Measurements from ENCODE around the gene METTL21C.

Gene METTL21C

DNA sequence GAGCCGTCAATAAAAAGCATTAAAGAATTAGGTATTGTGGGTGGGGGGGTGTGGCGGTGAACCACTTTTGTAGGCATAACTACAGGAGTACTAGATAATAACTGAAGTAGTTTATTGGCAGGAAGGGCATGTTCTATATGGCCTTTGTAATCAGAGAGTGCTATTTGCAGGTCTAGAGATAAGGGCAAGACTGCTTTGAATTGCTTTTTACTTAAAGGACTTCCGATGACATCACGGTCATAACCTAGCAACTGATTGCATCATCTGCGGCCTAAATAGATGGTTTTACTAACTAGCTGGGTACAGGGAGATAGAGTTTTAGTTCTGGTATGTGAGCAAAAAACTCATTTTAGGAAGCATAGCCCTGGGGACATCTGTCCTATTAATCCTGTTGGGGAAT lies 24.7 kb downstream of the METTL21C start:
- no peak for DNase-seq
- Histone ChIP-seq H3K14ac (ENCODE audit: low read length in 2 of 2) (no peak overlapping the region), H2BK15ac (ENCODE audit: low read depth, poor library complexity, severe bottlenecking) (no peak overlapping the region), H4K8ac (ENCODE audit: low read length) (no peak overlapping the region), H3K27me3 (ENCODE audit: control insufficient read depth in 1 of 2, insufficient read depth in 1 of 2, low read length in 2 of 2) (no peaks in the 10 kb centered on the region), H2BK120ac (ENCODE audit: low read depth, low read length) (no peak overlapping the region), H2BK5ac (ENCODE audit: low read depth, low read length, poor library complexity, severe bottlenecking) (no peak overlapping the region), H3K9ac (ENCODE audit: low read length) (no peak overlapping the region), H3K4me3 (ENCODE audit: insufficient read depth in 1 of 2, low read depth in 1 of 2, low read length in 2 of 2) (no peak overlapping the region), H2AFZ (ENCODE audit: low read depth, low read length) (no peak overlapping the region), H3K4ac (ENCODE audit: low read depth in 1 of 2, low read length in 2 of 2) (no peak overlapping the region), H3K27ac (ENCODE audit: low read length, poor library complexity, severe bottlenecking) (no peak overlapping the region), H3K36me3 (ENCODE audit: control insufficient read depth in 1 of 2, insufficient read depth in 2 of 2, low read depth in 1 of 2, low read length in 2 of 2) (peaks cover 25 to 100% of the 10 kb centered on the region in 2 experiments), H3K4me2 (ENCODE audit: low read length, poor library complexity, severe bottlenecking) (no peak overlapping the region), H3K23ac (ENCODE audit: low read length in 2 of 2) (no peak overlapping the region), H3K18ac (ENCODE audit: low read depth in 1 of 2, low read length in 2 of 2) (no peak overlapping the region), H2BK12ac (ENCODE audit: low read length in 2 of 2) (no peak overlapping the region), H3K79me1 (replicated peaks; ENCODE audit: low read length, poor library complexity, severe bottlenecking) (peaks cover 13% of the 10 kb centered on the region), H3K9me3 (ENCODE audit: control insufficient read depth, low read length) (peaks cover 13% of the 10 kb centered on the region), H2AK5ac (ENCODE audit: low read length, severe bottlenecking) (no peak overlapping the region), H4K91ac (ENCODE audit: low read length) (no peak overlapping the region), H3K4me1 (ENCODE audit: control insufficient read depth, insufficient read depth, low read depth, low read length) (no peaks in the 10 kb centered on the region)
- 80% methylated on average over 5 of the region's 5 CpGs for WGBS

- H4K91ac ChIP-seq (ENCODE audit: low read length), result no peak overlapping the region
- WGBS, result 95% methylated on average over 4 of the region's 4 CpGs
- H3K79me1 ChIP-seq (replicated peaks; ENCODE audit: low read length, poor library complexity, severe bottlenecking), result peaks cover 11% of the 10 kb centered on the region
- no peak overlapping the region for H4K8ac ChIP-seq (ENCODE audit: low read length)
- peaks cover 13% of the 10 kb centered on the region for H3K9me3 ChIP-seq (ENCODE audit: control insufficient read depth, low read length)
- no peaks in the 10 kb centered on the region for H3K4me1 ChIP-seq (ENCODE audit: control insufficient read depth, insufficient read depth, low read depth, low read length)
- peaks cover 23 to 97% of the 10 kb centered on the region in 2 experiments for H3K36me3 ChIP-seq (ENCODE audit: control insufficient read depth in 1 of 2, insufficient read depth in 2 of 2, low read depth in 1 of 2, low read length in 2 of 2)
- no peak overlapping the region for H2BK15ac ChIP-seq (ENCODE audit: low read depth, poor library complexity, severe bottlenecking)
- no peaks in the 10 kb centered on the region for H3K27me3 ChIP-seq (ENCODE audit: control insufficient read depth in 1 of 2, insufficient read depth in 1 of 2, low read length in 2 of 2)
- H2AK5ac ChIP-seq (ENCODE audit: low read length, severe bottlenecking), result no peak overlapping the region
- no peak overlapping the region for H2BK5ac ChIP-seq (ENCODE audit: low read depth, low read length, poor library complexity, severe bottlenecking)
- H3K18ac ChIP-seq (ENCODE audit: low read depth in 1 of 2, low read length in 2 of 2), result no peak overlapping the region
- no peak overlapping the region for H3K4ac ChIP-seq (ENCODE audit: low read depth in 1 of 2, low read length in 2 of 2)
- H2AFZ ChIP-seq (ENCODE audit: low read depth, low read length), result no peak overlapping the region
- H2BK12ac ChIP-seq (ENCODE audit: low read length in 2 of 2), result no peak overlapping the region
- no peak overlapping the region for H3K4me2 ChIP-seq (ENCODE audit: low read length, poor library complexity, severe bottlenecking)
- no peak overlapping the region for H3K4me3 ChIP-seq (ENCODE audit: insufficient read depth in 1 of 2, low read depth in 1 of 2, low read length in 2 of 2)
- H3K27ac ChIP-seq (ENCODE audit: low read length, poor library complexity, severe bottlenecking), result no peak overlapping the region
- H3K14ac ChIP-seq (ENCODE audit: low read length in 2 of 2), result no peak overlapping the region
- no peak overlapping the region for H3K9ac ChIP-seq (ENCODE audit: low read length)
- H2BK120ac ChIP-seq (ENCODE audit: low read depth, low read length), result no peak overlapping the region
- no peak overlapping the region for H3K23ac ChIP-seq (ENCODE audit: low read length in 2 of 2)
- no peak for DNase-seq
These were observed 26.9 kb downstream of the METTL21C start for GRCh38 chr13:102667911-102668310.

- Histone ChIP-seq H2BK12ac (ENCODE audit: low read length in 2 of 2) (no peak overlapping the region), H4K91ac (ENCODE audit: low read length) (no peak overlapping the region), H3K4me3 (ENCODE audit: insufficient read depth in 1 of 2, low read depth in 1 of 2, low read length in 2 of 2) (no peak overlapping the region), H3K27ac (ENCODE audit: low read length, poor library complexity, severe bottlenecking) (no peak overlapping the region), H4K8ac (ENCODE audit: low read length) (no peak overlapping the region), H3K9ac (ENCODE audit: low read length) (no peak overlapping the region), H3K4me1 (ENCODE audit: control insufficient read depth, insufficient read depth, low read depth, low read length) (no peaks in the 10 kb centered on the region), H3K14ac (ENCODE audit: low read length in 2 of 2) (no peak overlapping the region), H3K18ac (ENCODE audit: low read depth in 1 of 2, low read length in 2 of 2) (no peak overlapping the region), H3K9me3 (ENCODE audit: control insufficient read depth, low read length) (peaks cover 13% of the 10 kb centered on the region), H3K23ac (ENCODE audit: low read length in 2 of 2) (no peak overlapping the region), H2BK15ac (ENCODE audit: low read depth, poor library complexity, severe bottlenecking) (no peak overlapping the region), H2AFZ (ENCODE audit: low read depth, low read length) (no peak overlapping the region), H3K79me1 (replicated peaks; ENCODE audit: low read length, poor library complexity, severe bottlenecking) (peaks cover 11% of the 10 kb centered on the region), H3K4ac (ENCODE audit: low read depth in 1 of 2, low read length in 2 of 2) (no peak overlapping the region), H3K36me3 (ENCODE audit: control insufficient read depth in 1 of 2, insufficient read depth in 2 of 2, low read depth in 1 of 2, low read length in 2 of 2) (peaks cover 17 to 91% of the 10 kb centered on the region in 2 experiments), H2BK120ac (ENCODE audit: low read depth, low read length) (no peak overlapping the region), H2BK5ac (ENCODE audit: low read depth, low read length, poor library complexity, severe bottlenecking) (no peak overlapping the region), H3K27me3 (ENCODE audit: control insufficient read depth in 1 of 2, insufficient read depth in 1 of 2, low read length in 2 of 2) (no peaks in the 10 kb centered on the region), H2AK5ac (ENCODE audit: low read length, severe bottlenecking) (no peak overlapping the region), H3K4me2 (ENCODE audit: low read length, poor library complexity, severe bottlenecking) (no peak overlapping the region)
- DNase-seq, result no peak
These were observed 27.8 kb downstream of the METTL21C start for GRCh38 chr13:102667023-102667422.

GRCh38 chr13:102659168-102659713 lies 35.6 kb downstream of the METTL21C start:
- Histone ChIP-seq H4K91ac (ENCODE audit: low read length) (no peak overlapping the region), H3K4ac (ENCODE audit: low read depth in 1 of 2, low read length in 2 of 2) (no peak overlapping the region), H3K27me3 (ENCODE audit: control insufficient read depth in 1 of 2, insufficient read depth in 1 of 2, low read length in 2 of 2) (no peaks in the 10 kb centered on the region), H3K4me1 (ENCODE audit: control insufficient read depth, insufficient read depth, low read depth, low read length) (no peaks in the 10 kb centered on the region), H3K14ac (ENCODE audit: low read length in 2 of 2) (no peak overlapping the region), H3K36me3 (ENCODE audit: control insufficient read depth in 1 of 2, insufficient read depth in 2 of 2, low read depth in 1 of 2, low read length in 2 of 2) (peaks cover 7 to 82% of the 10 kb centered on the region in 2 experiments), H3K27ac (ENCODE audit: low read length, poor library complexity, severe bottlenecking) (peak overlapping the region; percentile 49), H3K4me2 (ENCODE audit: low read length, poor library complexity, severe bottlenecking) (no peak overlapping the region), H3K23ac (ENCODE audit: low read length in 2 of 2) (no peak overlapping the region), H2BK12ac (ENCODE audit: low read length in 2 of 2) (no peak overlapping the region), H3K18ac (ENCODE audit: low read depth in 1 of 2, low read length in 2 of 2) (no peak overlapping the region), H3K9ac (ENCODE audit: low read length) (no peak overlapping the region), H4K8ac (ENCODE audit: low read length) (no peak overlapping the region), H3K9me3 (ENCODE audit: control insufficient read depth, low read length) (peaks cover 12% of the 10 kb centered on the region), H3K79me1 (replicated peaks; ENCODE audit: low read length, poor library complexity, severe bottlenecking) (peaks cover 4% of the 10 kb centered on the region), H2BK120ac (ENCODE audit: low read depth, low read length) (no peak overlapping the region), H2AFZ (ENCODE audit: low read depth, low read length) (no peak overlapping the region), H2BK5ac (ENCODE audit: low read depth, low read length, poor library complexity, severe bottlenecking) (no peak overlapping the region), H3K4me3 (ENCODE audit: insufficient read depth in 1 of 2, low read depth in 1 of 2, low read length in 2 of 2) (no peak overlapping the region), H2AK5ac (ENCODE audit: low read length, severe bottlenecking) (no peak overlapping the region), H2BK15ac (ENCODE audit: low read depth, poor library complexity, severe bottlenecking) (no peak overlapping the region)
- no peak for DNase-seq
